Caco-2 (cell line): ENCODE results near the gene ADGRB3. TPM values are rescaled to one million over a fixed set of nuclear protein-coding genes. Genes with fewer than 3 reads are reported as not detected.

Experiments used
- BruUV-seq: library from RNA; stranded (reverse); fragments of 400-500 nt; replicated peaks from 2 replicates; lab custom pipeline; 2021; lab: Mats Ljungman, UMichigan
- CTCF ChIA-PET: fragments of 300-600 bp; sonication (Branson Sonifier 250); formaldehyde crosslinking; loops from one replicate; lab custom pipeline; 2022; ENCODE audit warnings: antibody characterized with exemption; lab: Charles Lee
- POLR2A ChIA-PET: fragments of 300-600 bp; sonication (Branson Sonifier 250); formaldehyde crosslinking; loops from one replicate; lab custom pipeline; 2022; ENCODE audit warnings: antibody characterized with exemption; lab: Charles Lee
- DNase-seq, 2 experiments: peaks; one replicate each; pipeline versions ENCODE4 v3.0.0 to v3.0.0-alpha.2; 2020 to 2022
- H3K27me3 ChIP-seq: replicated peaks from 2 replicates; pipeline ENCODE4 v1.6.0; 2011; ENCODE audit warnings: low read length; ENCODE audit not compliant: control insufficient read depth, insufficient read depth
- H3K36me3 ChIP-seq: 2 replicates; pipeline ENCODE4 v1.5.1; 2011; ENCODE audit warnings: low read length; ENCODE audit not compliant: control insufficient read depth, insufficient read depth
- H3K4me1 ChIP-seq: fragments of 250-450 bp; sonication (Bioruptor Pico); 2 replicates; pipeline ENCODE4 v1.5.1; 2020; ENCODE audit warnings: mild to moderate bottlenecking
- H3K4me3 ChIP-seq: 2 replicates; pipeline ENCODE4 v1.5.1; 2011; ENCODE audit warnings: low read depth, mild to moderate bottlenecking, control low read depth, low read length
- H3K9me3 ChIP-seq: fragments of 250-450 bp; sonication (Bioruptor Pico); 2 replicates; pipeline ENCODE4 v1.5.1; 2020; ENCODE audit warnings: mild to moderate bottlenecking, moderate library complexity
- H3K27ac Mint-ChIP-seq: one replicate; pipeline ENCODE4 v1.8.0; 2022; ENCODE audit warnings: mixed read lengths; ENCODE audit not compliant: unreplicated experiment
- H3K27me3 Mint-ChIP-seq: one replicate; pipeline ENCODE4 v1.8.0; 2022; ENCODE audit warnings: mixed read lengths; ENCODE audit not compliant: insufficient read depth, unreplicated experiment
- H3K36me3 Mint-ChIP-seq: one replicate; pipeline ENCODE4 v1.8.0; 2022; ENCODE audit warnings: mild to moderate bottlenecking, mixed read lengths; ENCODE audit not compliant: insufficient read depth, unreplicated experiment
- H3K4me1 Mint-ChIP-seq: one replicate; pipeline ENCODE4 v1.8.0; 2022; ENCODE audit warnings: low read depth, mixed read lengths; ENCODE audit not compliant: unreplicated experiment
- H3K4me3 Mint-ChIP-seq: one replicate; pipeline ENCODE4 v1.8.0; 2022; ENCODE audit warnings: mild to moderate bottlenecking, moderate library complexity, mixed read lengths; ENCODE audit not compliant: unreplicated experiment
- H3K9me3 Mint-ChIP-seq: one replicate; pipeline ENCODE4 v1.8.0; 2022; ENCODE audit warnings: mixed read lengths; ENCODE audit not compliant: unreplicated experiment
- intact Hi-C: fragments of 100-400 bp; cut with micrococcal nuclease; formaldehyde crosslinking; loops from one replicate; pipeline ENCODE4 v1.10.0; 2022; ENCODE audit not compliant: unreplicated experiment
- total RNA-seq: library from RNA; stranded (reverse); gene quantifications from 2 replicates; pipeline ENCODE4 v1.2.3, GENCODE V29; 2022
- TF ChIP-seq, protein P1 (sequence below), 2 experiments: fragments of 200-600 bp in 1 of 2; IDR thresholded peaks; 1 replicate in 1 of 2; 2 replicates in 1 of 2; pipeline versions ENCODE4 v1.5.1 to v1.8.0; 2011 to 2022; ENCODE audit warnings: antibody characterized with exemption in 1 of 2, control low read depth in 1 of 2, inconsistent platforms in 1 of 2, low read depth in 1 of 2, low read length in 1 of 2, mild to moderate bottlenecking in 1 of 2, moderate library complexity in 1 of 2; ENCODE audit not compliant: insufficient read depth in 1 of 2, severe bottlenecking in 1 of 2, unreplicated experiment in 1 of 2

ADGRB3 gene
- total RNA-seq, 1 experiment from 2014 or later, result 0.18 TPM

DNA sequence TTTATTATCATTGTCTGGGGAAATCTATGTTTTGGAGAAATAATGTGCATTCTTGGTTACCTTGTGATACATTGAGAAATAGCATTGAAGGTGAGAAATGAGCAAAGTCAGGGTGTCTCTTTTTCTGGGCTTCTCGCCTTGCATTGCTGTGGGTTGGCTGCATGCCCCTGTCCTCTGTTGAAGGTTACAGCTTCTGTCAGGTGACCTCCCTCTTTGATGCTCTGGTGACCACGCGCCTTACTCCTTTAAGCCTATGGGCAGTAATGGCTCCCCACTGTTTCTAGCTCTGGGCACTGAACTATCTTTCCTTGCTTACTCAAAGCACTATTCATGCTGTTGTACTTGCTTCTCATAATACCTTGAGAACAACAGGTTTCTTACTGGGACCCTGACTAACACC, 14.6 kb downstream of the ADGRB3 start:
- TF ChIP-seq, protein P1, sequence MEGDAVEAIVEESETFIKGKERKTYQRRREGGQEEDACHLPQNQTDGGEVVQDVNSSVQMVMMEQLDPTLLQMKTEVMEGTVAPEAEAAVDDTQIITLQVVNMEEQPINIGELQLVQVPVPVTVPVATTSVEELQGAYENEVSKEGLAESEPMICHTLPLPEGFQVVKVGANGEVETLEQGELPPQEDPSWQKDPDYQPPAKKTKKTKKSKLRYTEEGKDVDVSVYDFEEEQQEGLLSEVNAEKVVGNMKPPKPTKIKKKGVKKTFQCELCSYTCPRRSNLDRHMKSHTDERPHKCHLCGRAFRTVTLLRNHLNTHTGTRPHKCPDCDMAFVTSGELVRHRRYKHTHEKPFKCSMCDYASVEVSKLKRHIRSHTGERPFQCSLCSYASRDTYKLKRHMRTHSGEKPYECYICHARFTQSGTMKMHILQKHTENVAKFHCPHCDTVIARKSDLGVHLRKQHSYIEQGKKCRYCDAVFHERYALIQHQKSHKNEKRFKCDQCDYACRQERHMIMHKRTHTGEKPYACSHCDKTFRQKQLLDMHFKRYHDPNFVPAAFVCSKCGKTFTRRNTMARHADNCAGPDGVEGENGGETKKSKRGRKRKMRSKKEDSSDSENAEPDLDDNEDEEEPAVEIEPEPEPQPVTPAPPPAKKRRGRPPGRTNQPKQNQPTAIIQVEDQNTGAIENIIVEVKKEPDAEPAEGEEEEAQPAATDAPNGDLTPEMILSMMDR (IDR thresholded peaks at IDR 0.05; ENCODE audit: insufficient read depth in 1 of 2, low read depth in 1 of 2, low read length in 1 of 2, severe bottlenecking in 1 of 2, unreplicated experiment in 1 of 2), result no peak
- Mint-ChIP-seq H3K27ac (no peak overlapping the region), H3K4me1 (no peaks in the 10 kb centered on the region), H3K9me3 (no peaks in the 10 kb centered on the region), H3K27me3 (peaks cover 3% of the 10 kb centered on the region), H3K4me3 (no peak overlapping the region), H3K36me3 (no peaks in the 10 kb centered on the region)
- BruUV-seq, result no TSS peak
- Histone ChIP-seq H3K4me1 (no peaks in the 10 kb centered on the region), H3K27me3 (no peaks in the 10 kb centered on the region), H3K4me3 (no peak overlapping the region), H3K9me3 (no peaks in the 10 kb centered on the region), H3K36me3 (no peaks in the 10 kb centered on the region)
- ChIA-PET CTCF (no interaction called here), POLR2A (no interaction called here)
- intact Hi-C loops, result no loop called here
- DNase-seq, result no peak

GRCh38 chr6:68650142-68650541, 15.1 kb downstream of the ADGRB3 start:
- CTCF ChIA-PET, result no interaction called here
- Mint-ChIP-seq H3K36me3 (no peaks in the 10 kb centered on the region), H3K27me3 (peaks cover 3% of the 10 kb centered on the region), H3K9me3 (no peaks in the 10 kb centered on the region), H3K4me3 (no peak overlapping the region), H3K27ac (no peak overlapping the region), H3K4me1 (no peaks in the 10 kb centered on the region)
- Histone ChIP-seq H3K36me3 (no peaks in the 10 kb centered on the region), H3K4me3 (no peak overlapping the region), H3K4me1 (no peaks in the 10 kb centered on the region), H3K27me3 (no peaks in the 10 kb centered on the region), H3K9me3 (no peaks in the 10 kb centered on the region)
- no TSS peak for BruUV-seq
- TF ChIP-seq, protein P1 (IDR thresholded peaks at IDR 0.05; ENCODE audit: insufficient read depth in 1 of 2, low read depth in 1 of 2, low read length in 1 of 2, severe bottlenecking in 1 of 2, unreplicated experiment in 1 of 2), result no peak
- POLR2A ChIA-PET, result no interaction called here
- intact Hi-C loops, result no loop called here
- no peak for DNase-seq

DNA sequence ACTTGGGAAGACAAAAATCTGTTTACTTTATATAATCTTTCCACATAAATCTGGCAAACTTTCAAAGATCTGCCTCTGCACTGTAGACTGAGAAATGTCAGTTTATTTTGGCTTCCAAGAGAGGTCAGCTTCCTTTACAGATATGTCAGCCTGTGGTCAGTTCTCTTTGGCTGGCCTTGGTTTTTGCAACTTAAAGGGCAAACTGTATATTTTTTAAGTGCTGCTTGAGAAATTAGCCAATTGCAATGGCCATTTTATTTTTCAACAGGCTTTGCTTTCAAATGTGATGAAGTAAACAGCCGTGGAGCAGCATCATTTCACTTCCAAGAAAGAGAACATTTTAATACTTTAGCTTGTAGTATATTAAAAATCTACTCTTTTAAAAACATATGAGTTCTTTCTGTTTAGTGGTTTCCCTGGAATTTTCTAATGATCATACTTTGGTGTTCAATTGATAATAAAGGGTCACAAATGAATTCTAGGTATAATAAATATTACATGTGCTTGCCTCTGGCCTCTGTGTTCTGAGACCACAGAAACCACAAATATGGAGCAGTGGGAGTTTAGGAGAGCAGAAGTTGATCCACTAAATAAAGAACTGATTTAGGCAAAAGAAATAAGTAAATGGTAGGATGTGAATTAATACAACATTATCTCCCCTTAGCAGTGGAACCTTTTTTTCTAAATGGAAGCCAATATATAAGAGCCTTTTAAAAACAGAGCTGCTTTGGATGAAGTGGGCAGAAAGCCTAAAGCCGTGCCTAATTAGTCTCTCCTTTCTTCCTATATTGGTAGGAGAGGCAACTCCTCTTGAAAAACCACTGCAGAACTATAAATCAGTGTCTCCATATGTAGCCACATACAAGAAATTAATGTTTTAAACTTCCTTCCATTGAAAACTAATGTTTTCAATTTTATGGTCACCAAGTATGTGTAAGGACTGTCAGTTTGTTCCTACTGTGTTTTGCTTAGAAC, 16.2 kb downstream of the ADGRB3 start:
- Mint-ChIP-seq H3K27ac (no peak overlapping the region), H3K36me3 (no peaks in the 10 kb centered on the region), H3K27me3 (peaks cover 3% of the 10 kb centered on the region), H3K9me3 (no peaks in the 10 kb centered on the region), H3K4me1 (no peaks in the 10 kb centered on the region), H3K4me3 (no peak overlapping the region)
- CTCF ChIA-PET, result no interaction called here
- Histone ChIP-seq H3K27me3 (no peaks in the 10 kb centered on the region), H3K4me3 (no peak overlapping the region), H3K4me1 (no peaks in the 10 kb centered on the region), H3K36me3 (no peaks in the 10 kb centered on the region), H3K9me3 (no peaks in the 10 kb centered on the region)
- POLR2A ChIA-PET, result no interaction called here
- intact Hi-C loops, result no loop called here
- DNase-seq, result no peak
- TF ChIP-seq, protein P1 (IDR thresholded peaks at IDR 0.05; ENCODE audit: insufficient read depth in 1 of 2, low read depth in 1 of 2, low read length in 1 of 2, severe bottlenecking in 1 of 2, unreplicated experiment in 1 of 2), result no peak
- no TSS peak for BruUV-seq
